IMR-90 (cell line): Measurements from ENCODE around the gene ATP2B1. TPM values are rescaled to one million over a fixed set of nuclear protein-coding genes. Genes with fewer than 3 reads are reported as not detected.
A peak's percentile ranks its signal among the peaks of the same experiment; 100 is the strongest.

Experiments
- ATAC-seq: fragments of 200-7000 bp; cut with Tn5 transposase; 2 replicates; pipeline ENCODE4 v1.9.1; 2020; ENCODE audit warnings: low read depth, mild to moderate bottlenecking, moderate library complexity
- BruUV-seq: library from RNA; stranded (reverse); fragments of 400-500 nt; replicated peaks from 2 replicates; lab custom pipeline; 2021; lab: Mats Ljungman, UMichigan
- CTCF ChIA-PET: fragments of 300-600 bp; formaldehyde crosslinking; extraction: SDS; loops from one replicate; lab custom pipeline; 2021; ENCODE audit warnings: antibody characterized with exemption; lab: Yijun Ruan, JAX
- POLR2A ChIA-PET: fragments of 300-600 bp; sonication (Branson Sonifier 250); formaldehyde crosslinking; loops from one replicate; lab custom pipeline; 2022; ENCODE audit warnings: antibody characterized with exemption; ENCODE audit not compliant: unreplicated experiment; lab: Charles Lee
- DNase-seq: peaks from one replicate; pipeline ENCODE4 v3.0.0; 2013
- H2AFZ ChIP-seq: replicated peaks from 2 replicates; pipeline ENCODE3; 2013; ENCODE audit warnings: low read length, mild to moderate bottlenecking; ENCODE audit not compliant: poor library complexity
- H2AK5ac ChIP-seq: 2 replicates; pipeline ENCODE4 v1.6.1; 2013; ENCODE audit warnings: low read depth, low read length, inconsistent platforms
- H2AK9ac ChIP-seq: replicated peaks from 2 replicates; pipeline ENCODE3; 2013; ENCODE audit warnings: mild to moderate bottlenecking, low read depth, low read length, moderate library complexity; ENCODE audit not compliant: poor library complexity
- H2BK120ac ChIP-seq: 2 replicates; pipeline ENCODE4 v1.6.1; 2013; ENCODE audit warnings: low read depth, low read length, inconsistent platforms
- H2BK15ac ChIP-seq: 3 replicates; pipeline ENCODE4 v1.6.1; 2013; ENCODE audit warnings: low read depth, low read length, inconsistent platforms
- H2BK20ac ChIP-seq: 2 replicates; pipeline ENCODE4 v1.6.1; 2013; ENCODE audit warnings: low read depth, mild to moderate bottlenecking, inconsistent platforms, low read length, moderate library complexity
- H2BK5ac ChIP-seq: 2 replicates; pipeline ENCODE4 v1.6.1; 2013; ENCODE audit warnings: mild to moderate bottlenecking, low read depth, low read length, inconsistent platforms; ENCODE audit not compliant: poor library complexity, severe bottlenecking
- H3K14ac ChIP-seq: replicated peaks from 2 replicates; pipeline ENCODE4 v1.6.1; 2013; ENCODE audit warnings: low read depth, low read length, inconsistent platforms
- H3K18ac ChIP-seq: 2 replicates; pipeline ENCODE4 v1.6.1; 2013; ENCODE audit warnings: low read depth, low read length, control low read depth
- H3K23ac ChIP-seq: 2 replicates; pipeline ENCODE4 v1.6.1; 2013; ENCODE audit warnings: low read depth, low read length, inconsistent platforms
- H3K27ac ChIP-seq: 2 replicates; pipeline ENCODE4 v1.5.1; 2013; ENCODE audit warnings: mild to moderate bottlenecking, control low read depth, low read length; ENCODE audit not compliant: insufficient read depth
- H3K27me3 ChIP-seq: 2 replicates; pipeline ENCODE4 v1.6.1; 2013; ENCODE audit warnings: low read length; ENCODE audit not compliant: control insufficient read depth, insufficient read depth
- H3K36me3 ChIP-seq: 2 replicates; pipeline ENCODE4 v1.6.1; 2013; ENCODE audit warnings: low read length, mixed read lengths; ENCODE audit not compliant: control insufficient read depth, insufficient read depth
- H3K4ac ChIP-seq: 2 replicates; pipeline ENCODE4 v1.6.1; 2013; ENCODE audit warnings: low read depth, low read length, inconsistent platforms
- H3K4me1 ChIP-seq: 2 replicates; pipeline ENCODE4 v1.6.1; 2013; ENCODE audit warnings: low read length, mixed read lengths; ENCODE audit not compliant: control insufficient read depth, insufficient read depth
- H3K4me2 ChIP-seq: 2 replicates; pipeline ENCODE4 v1.6.1; 2013; ENCODE audit warnings: low read depth, mild to moderate bottlenecking, control low read depth, low read length, moderate library complexity
- H3K4me3 ChIP-seq: 2 replicates; pipeline ENCODE4 v1.5.1; 2013; ENCODE audit warnings: low read depth, mild to moderate bottlenecking, control low read depth, low read length, moderate library complexity; ENCODE audit not compliant: insufficient read depth
- H3K56ac ChIP-seq: 2 replicates; pipeline ENCODE4 v1.6.1; 2013; ENCODE audit warnings: low read length, inconsistent platforms; ENCODE audit not compliant: insufficient read depth; ENCODE audit errors: extremely low read depth
- H3K79me1 ChIP-seq, 2 experiments: 2 replicates each; pipeline ENCODE4 v1.6.1; 2013; ENCODE audit warnings: low read length in 2 of 2, inconsistent platforms in 1 of 2, low read depth in 1 of 2
- H3K9ac ChIP-seq: 2 replicates; pipeline ENCODE4 v1.6.1; 2013; ENCODE audit warnings: low read depth, low read length, control low read depth
- H3K9me1 ChIP-seq: 2 replicates; pipeline ENCODE4 v1.6.1; 2013; ENCODE audit warnings: low read length, inconsistent platforms; ENCODE audit not compliant: insufficient read depth
- H3K9me3 ChIP-seq: 2 replicates; pipeline ENCODE4 v1.6.1; 2013; ENCODE audit warnings: low read length; ENCODE audit not compliant: control insufficient read depth, insufficient read depth
- H4K20me1 ChIP-seq: 2 replicates; pipeline ENCODE4 v1.6.1; 2013; ENCODE audit warnings: low read length, inconsistent platforms; ENCODE audit not compliant: insufficient read depth
- H4K5ac ChIP-seq: 2 replicates; pipeline ENCODE4 v1.6.1; 2013; ENCODE audit warnings: mild to moderate bottlenecking, low read depth, low read length, control low read depth
- H4K8ac ChIP-seq, 2 experiments: 2 replicates each; pipeline ENCODE4 v1.6.1; 2013; ENCODE audit warnings: low read depth in 2 of 2, low read length in 2 of 2, control low read depth in 1 of 2, inconsistent platforms in 1 of 2
- H4K91ac ChIP-seq: 2 replicates; pipeline ENCODE4 v1.6.1; 2013; ENCODE audit warnings: low read depth, low read length, inconsistent platforms; ENCODE audit not compliant: insufficient read depth
- CEBPB ChIP-seq: IDR thresholded peaks from 2 replicates; pipeline ENCODE4 v1.6.1; 2012; ENCODE audit warnings: low read depth, low read length, improper control_type of control experiment
- CHD1 ChIP-seq: IDR thresholded peaks from 2 replicates; pipeline ENCODE4 v1.6.1; 2012; ENCODE audit warnings: low read depth, low read length, improper control_type of control experiment
- CTCF ChIP-seq: conservative IDR thresholded peaks from 2 replicates; pipeline ENCODE4 v1.5.1; 2012; ENCODE audit warnings: mild to moderate bottlenecking, low read depth, low read length, improper control_type of control experiment
- FOS ChIP-seq: fragments of 150-350 bp; IDR thresholded peaks from 2 replicates; pipeline ENCODE4 v1.6.1; 2016; ENCODE audit warnings: low read depth, low read length
- RCOR1 ChIP-seq: IDR thresholded peaks from 2 replicates; pipeline ENCODE4 v1.6.1; 2012; ENCODE audit warnings: mild to moderate bottlenecking, low read length, improper control_type of control experiment; ENCODE audit not compliant: insufficient replicate concordance
- RFX5 ChIP-seq: IDR thresholded peaks from 2 replicates; pipeline ENCODE4 v1.8.0; 2012; ENCODE audit warnings: low read depth, mild to moderate bottlenecking, low read length, moderate library complexity
- USF2 ChIP-seq: fragments of 150-350 bp; IDR thresholded peaks from 2 replicates; pipeline ENCODE4 v1.6.1; 2017; ENCODE audit warnings: mild to moderate bottlenecking, antibody characterized with exemption, low read length, low read depth
- WGBS, 2 experiments: methylation state at CpG; one replicate each; pipeline versions ENCODE4 v1.1.5 to v1.1.7; 2013; ENCODE audit warnings: missing lambda C conversion rate in 2 of 2; ENCODE audit not compliant: insufficient read length in 1 of 2; ENCODE audit errors: extremely low coverage in 2 of 2; 5-methylcytosine and 5-hydroxymethylcytosine counted together
- dilution Hi-C: fragments of 300-500 bp; cut with HindIII; formaldehyde crosslinking; loops from one replicate; pipeline ENCODE4 v1.14.3; 2018; ENCODE audit warnings: low sequenced_read_pairs; ENCODE audit not compliant: unreplicated experiment
- in situ Hi-C: fragments of 300-500 bp; cut with MboI; formaldehyde crosslinking; loops from 3 replicates; pipeline ENCODE4 v1.14.3; 2019; ENCODE audit warnings: low sequenced_read_pairs, inconsistent platforms, mixed read lengths
- intact Hi-C: fragments of 100-400 bp; cut with micrococcal nuclease; formaldehyde crosslinking; loops from 2 replicates; pipeline ENCODE4 v1.10.0; 2022
- polyA plus RNA-seq, 3 experiments: library from polyadenylated mRNA; depleted of rRNA; stranded (reverse); fragments of >200 nt; gene quantifications; 2 replicates each; pipeline ENCODE4 v1.2.3, GENCODE V29; 2012; ENCODE audit warnings: low replicate concordance in 1 of 3
- total RNA-seq: library from RNA; depleted of rRNA; stranded (reverse); fragments of >200 nt; gene quantifications from 2 replicates; pipeline ENCODE4 v1.2.3, GENCODE V29; 2012

ATP2B1 gene
- total and polyA plus RNA-seq, 2 of the 4 experiments (the other 2 are of a cell fraction): 9.9 to 32.6 TPM

GRCh38 chr12:89571491-89572195, 137.0 kb downstream of the ATP2B1 start:
- H3K9ac ChIP-seq: no peak overlapping the region
- no peaks in the 10 kb centered on the region for H3K79me1 ChIP-seq
- no peak overlapping the region for H2AK5ac ChIP-seq
- no peak overlapping the region for H3K4me3 ChIP-seq
- no peak overlapping the region for H3K14ac ChIP-seq
- no peak overlapping the region for H4K8ac ChIP-seq
- TF ChIP-seq USF2: no peak
- TF ChIP-seq RCOR1: no peak
- TF ChIP-seq FOS: no peak
- no peak for TF ChIP-seq RFX5
- TF ChIP-seq CTCF: no peak
- no peak for TF ChIP-seq CHD1
- TF ChIP-seq CEBPB: no peak
- no peaks in the 10 kb centered on the region for H3K9me1 ChIP-seq
- BruUV-seq: no TSS peak
- no peak overlapping the region for H3K27ac ChIP-seq
- H3K4ac ChIP-seq: no peak overlapping the region
- no peak overlapping the region for H4K5ac ChIP-seq
- ChIA-PET CTCF (no interaction called here), POLR2A (no interaction called here)
- no peak overlapping the region for H3K56ac ChIP-seq
- H3K18ac ChIP-seq: no peak overlapping the region
- dilution Hi-C loops (no loop called here), intact Hi-C loops (no loop called here), in situ Hi-C loops (no loop called here)
- H2AK9ac ChIP-seq: no peak overlapping the region
- H2BK5ac ChIP-seq: no peak overlapping the region
- no peak overlapping the region for H2BK120ac ChIP-seq
- no peak overlapping the region for H2BK15ac ChIP-seq
- no peaks in the 10 kb centered on the region for H3K9me3 ChIP-seq
- H2BK20ac ChIP-seq: no peak overlapping the region
- no peak overlapping the region for H3K23ac ChIP-seq
- DNase-seq (peak; percentile 52), ATAC-seq (peak; percentile 42; the same call in 1 of the 2 replicates)
- peaks cover 11% of the 10 kb centered on the region for H3K4me1 ChIP-seq
- no peak overlapping the region for H4K91ac ChIP-seq
- H4K20me1 ChIP-seq: no peaks in the 10 kb centered on the region
- no peaks in the 10 kb centered on the region for H3K36me3 ChIP-seq
- H2AFZ ChIP-seq: no peak overlapping the region
- H3K27me3 ChIP-seq: no peaks in the 10 kb centered on the region
- no peak overlapping the region for H3K4me2 ChIP-seq
- 93% methylated on average over 3 of the region's 4 CpGs; no CpG with 5 or more reads in 1 of the 2 experiments for WGBS, 2 experiments
